Measurements from ENCODE around the gene C15orf61. TPM values are rescaled to one million over a fixed set of nuclear protein-coding genes. Genes with fewer than 3 reads are reported as not detected.
A peak's percentile ranks its signal among the peaks of the same experiment; 100 is the strongest.

C15orf61 gene
- total and polyA plus RNA-seq, 2 experiments from 2014 or later: 6.8 to 7.2 TPM

DNA sequence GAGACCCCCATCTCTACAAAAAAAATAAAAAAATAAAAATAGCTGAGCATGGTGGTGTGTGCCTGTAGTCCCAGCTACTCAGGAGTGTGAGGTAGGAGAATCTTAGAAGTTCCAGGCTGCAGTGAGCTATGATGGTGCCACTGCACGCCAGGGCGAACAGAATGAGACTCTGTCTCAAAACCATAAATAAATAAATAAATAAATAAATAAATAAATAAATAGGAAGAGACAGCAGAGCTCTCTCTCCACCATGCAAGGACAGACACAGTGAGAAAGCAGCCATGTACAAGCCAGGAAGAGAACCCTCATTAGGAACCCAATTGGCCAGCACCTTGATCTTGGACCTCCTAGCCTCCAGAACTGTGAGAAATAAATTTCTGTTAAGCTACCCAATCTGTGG, 5.4 kb upstream of the C15orf61 start:
- no peak for DNase-seq (ENCODE audit: low read depth in 1 of 2, low spot score in 1 of 2)
- Histone ChIP-seq H3K27ac (no peak overlapping the region), H3K36me3 (no peaks in the 10 kb centered on the region), H3K27me3 (no peaks in the 10 kb centered on the region), H3K4me1 (ENCODE audit: low read depth) (no peaks in the 10 kb centered on the region), H3K9me3 (ENCODE audit: low read depth) (no peaks in the 10 kb centered on the region), H3K4me3 (no peak overlapping the region)
- TF ChIP-seq, protein P1, sequence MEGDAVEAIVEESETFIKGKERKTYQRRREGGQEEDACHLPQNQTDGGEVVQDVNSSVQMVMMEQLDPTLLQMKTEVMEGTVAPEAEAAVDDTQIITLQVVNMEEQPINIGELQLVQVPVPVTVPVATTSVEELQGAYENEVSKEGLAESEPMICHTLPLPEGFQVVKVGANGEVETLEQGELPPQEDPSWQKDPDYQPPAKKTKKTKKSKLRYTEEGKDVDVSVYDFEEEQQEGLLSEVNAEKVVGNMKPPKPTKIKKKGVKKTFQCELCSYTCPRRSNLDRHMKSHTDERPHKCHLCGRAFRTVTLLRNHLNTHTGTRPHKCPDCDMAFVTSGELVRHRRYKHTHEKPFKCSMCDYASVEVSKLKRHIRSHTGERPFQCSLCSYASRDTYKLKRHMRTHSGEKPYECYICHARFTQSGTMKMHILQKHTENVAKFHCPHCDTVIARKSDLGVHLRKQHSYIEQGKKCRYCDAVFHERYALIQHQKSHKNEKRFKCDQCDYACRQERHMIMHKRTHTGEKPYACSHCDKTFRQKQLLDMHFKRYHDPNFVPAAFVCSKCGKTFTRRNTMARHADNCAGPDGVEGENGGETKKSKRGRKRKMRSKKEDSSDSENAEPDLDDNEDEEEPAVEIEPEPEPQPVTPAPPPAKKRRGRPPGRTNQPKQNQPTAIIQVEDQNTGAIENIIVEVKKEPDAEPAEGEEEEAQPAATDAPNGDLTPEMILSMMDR (IDR thresholded peaks at IDR 0.05; ENCODE audit: low read depth, low read length): no peak

DNA sequence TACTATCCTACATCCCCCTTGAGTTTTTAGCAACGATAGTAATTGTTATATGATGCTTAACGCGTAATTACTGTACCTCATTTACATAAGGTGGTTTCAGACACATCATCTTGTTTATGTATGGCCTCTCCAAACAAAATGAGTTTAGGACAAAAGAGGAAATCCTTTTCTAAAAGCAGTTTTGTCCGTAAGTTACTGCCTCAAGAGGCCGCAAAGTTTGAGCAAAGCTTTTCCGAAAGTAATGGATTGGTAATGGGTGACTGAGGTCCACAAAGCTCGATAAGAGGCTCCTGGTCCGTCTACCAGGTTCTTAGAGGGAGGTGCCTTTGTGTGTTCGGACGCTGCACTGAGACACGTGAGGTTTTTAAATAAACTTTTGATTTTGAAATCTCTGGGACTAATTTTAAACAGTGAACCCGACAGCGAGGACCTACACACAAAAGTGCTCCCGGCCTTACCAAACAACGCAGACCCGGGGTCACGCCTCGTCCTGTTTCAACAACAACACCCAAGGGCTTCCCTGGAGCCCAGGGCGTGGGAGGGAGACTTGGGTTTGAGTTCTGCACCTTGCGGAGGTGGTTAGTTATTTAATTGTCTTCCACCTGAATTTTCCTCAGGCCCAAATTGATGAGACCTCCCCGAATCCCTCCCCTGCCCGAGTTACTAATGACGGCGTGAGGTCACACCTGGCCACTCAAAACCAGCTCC, 456 bp upstream of the C15orf61 start:
- no peaks in the 10 kb centered on the region for H3K36me3 ChIP-seq
- no peaks in the 10 kb centered on the region for H3K27me3 ChIP-seq
- H3K27ac ChIP-seq: peak overlapping the region; percentile 97
- peak overlapping the region; percentile 54 for H3K4me3 ChIP-seq
- TF ChIP-seq, protein P1 (IDR thresholded peaks at IDR 0.05; ENCODE audit: low read depth, low read length): no peak
- H3K9me3 ChIP-seq (ENCODE audit: low read depth): no peaks in the 10 kb centered on the region
- H3K4me1 ChIP-seq (ENCODE audit: low read depth): peaks cover 15% of the 10 kb centered on the region
- no peak for DNase-seq (ENCODE audit: low read depth in 1 of 2, low spot score in 1 of 2)

GRCh38 chr15:67521783-67522568, 1.0 kb downstream of the C15orf61 start:
- TF ChIP-seq, protein P1 (IDR thresholded peaks at IDR 0.05; ENCODE audit: low read depth, low read length): no peak
- DNase-seq (ENCODE audit: low read depth in 1 of 2, low spot score in 1 of 2): peak in 1 of 2 donors; percentile 44
- no peaks in the 10 kb centered on the region for H3K27me3 ChIP-seq
- peak overlapping the region; percentile 97 for H3K27ac ChIP-seq
- H3K4me3 ChIP-seq: peak overlapping the region; percentile 54
- H3K9me3 ChIP-seq (ENCODE audit: low read depth): no peaks in the 10 kb centered on the region
- peaks cover 15% of the 10 kb centered on the region for H3K4me1 ChIP-seq (ENCODE audit: low read depth)
- H3K36me3 ChIP-seq: no peaks in the 10 kb centered on the region

DNA sequence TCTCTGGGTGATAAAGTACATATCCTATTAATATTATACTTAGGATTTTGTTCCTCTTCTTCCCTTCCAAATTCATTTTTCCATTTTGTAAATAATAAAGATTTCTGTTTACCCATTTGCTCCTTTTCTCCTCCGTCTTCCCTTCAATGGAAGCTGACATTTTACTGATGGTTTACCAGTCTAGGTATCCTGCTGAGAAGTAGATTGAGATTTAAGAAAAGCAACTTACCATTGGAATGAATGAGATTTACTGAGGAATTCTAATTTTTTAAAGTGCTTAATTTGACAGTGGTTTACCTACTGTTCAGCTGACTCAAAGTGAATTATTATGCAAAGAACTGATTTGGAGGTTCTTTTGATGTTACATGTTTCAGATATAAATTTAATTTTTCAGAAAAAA, 2.4 kb downstream of the C15orf61 start:
- H3K9me3 ChIP-seq (ENCODE audit: low read depth): no peaks in the 10 kb centered on the region
- no peak overlapping the region for H3K4me3 ChIP-seq
- no peak overlapping the region for H3K27ac ChIP-seq
- H3K36me3 ChIP-seq: no peaks in the 10 kb centered on the region
- peaks cover 18% of the 10 kb centered on the region for H3K4me1 ChIP-seq (ENCODE audit: low read depth)
- no peaks in the 10 kb centered on the region for H3K27me3 ChIP-seq
- TF ChIP-seq, protein P1 (IDR thresholded peaks at IDR 0.05; ENCODE audit: low read depth, low read length): no peak
- no peak for DNase-seq (ENCODE audit: low read depth in 1 of 2, low spot score in 1 of 2)

DNA sequence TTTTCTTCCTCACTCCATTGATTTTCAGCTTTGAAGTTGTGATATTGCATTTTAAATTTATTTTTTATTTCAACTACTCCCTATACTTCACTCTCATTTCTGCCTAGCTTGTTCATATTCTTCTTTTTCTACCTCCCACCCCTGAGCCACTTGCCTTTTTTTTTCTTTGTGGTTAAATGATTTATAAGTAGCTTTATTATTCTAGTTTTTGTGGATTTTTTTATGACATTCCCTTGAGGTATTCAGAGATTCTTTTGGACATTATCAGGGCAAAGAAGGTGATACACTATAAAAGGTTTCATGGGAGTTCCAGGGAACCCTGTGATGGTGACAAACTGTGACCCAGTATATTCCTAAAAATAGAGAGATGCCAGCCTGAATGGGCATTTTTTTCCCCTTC, 3.3 kb downstream of the C15orf61 start:
- Histone ChIP-seq H3K27me3 (no peaks in the 10 kb centered on the region), H3K4me3 (no peak overlapping the region), H3K4me1 (ENCODE audit: low read depth) (peaks cover 22% of the 10 kb centered on the region), H3K36me3 (no peaks in the 10 kb centered on the region), H3K9me3 (ENCODE audit: low read depth) (no peaks in the 10 kb centered on the region), H3K27ac (no peak overlapping the region)
- TF ChIP-seq, protein P1 (IDR thresholded peaks at IDR 0.05; ENCODE audit: low read depth, low read length): no peak
- DNase-seq (ENCODE audit: low read depth in 1 of 2, low spot score in 1 of 2): no peak

Data from cardiac muscle cell (in vitro differentiated cells and primary cell).